Stimulated activated CD8-positive, alpha-beta memory T cell treated with anti-CD3 and anti-CD28 coated beads, Interleukin-15, amount 100 ng/mL, for 1 hour (primary cell): Measurements from ENCODE around the gene CDCA8.
"Not testable (repeated sequence)": the region's sequence is repeated elsewhere in the genome, so short reads cannot be mapped to it uniquely, and the experiment has no call there.

Source experiments
- DNase-seq: peaks from one replicate; pipeline ENCODE4 v3.0.0-alpha.2; 2020; ENCODE audit warnings: low read depth

The CDCA8 gene

DNA sequence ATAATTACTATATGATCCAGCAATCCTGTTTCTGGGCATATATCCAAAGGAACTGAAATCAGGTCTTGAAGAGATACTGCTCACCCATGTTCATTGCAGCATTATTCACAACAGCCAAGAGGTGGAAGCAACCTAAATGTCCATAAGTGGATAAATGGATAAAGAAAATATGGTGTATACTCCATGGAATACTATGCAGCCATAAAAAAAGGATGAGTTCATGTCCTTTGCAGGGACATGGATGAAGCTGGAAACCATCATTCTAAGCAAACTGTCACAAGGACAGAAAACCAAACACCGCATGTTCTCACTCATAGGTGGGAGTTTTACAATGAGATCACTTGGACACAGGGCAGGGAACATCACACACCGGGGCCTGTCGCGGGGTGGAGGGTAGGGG lies 46.3 kb downstream of the CDCA8 start:
- DNase-seq, result not testable (repeated sequence)

DNA sequence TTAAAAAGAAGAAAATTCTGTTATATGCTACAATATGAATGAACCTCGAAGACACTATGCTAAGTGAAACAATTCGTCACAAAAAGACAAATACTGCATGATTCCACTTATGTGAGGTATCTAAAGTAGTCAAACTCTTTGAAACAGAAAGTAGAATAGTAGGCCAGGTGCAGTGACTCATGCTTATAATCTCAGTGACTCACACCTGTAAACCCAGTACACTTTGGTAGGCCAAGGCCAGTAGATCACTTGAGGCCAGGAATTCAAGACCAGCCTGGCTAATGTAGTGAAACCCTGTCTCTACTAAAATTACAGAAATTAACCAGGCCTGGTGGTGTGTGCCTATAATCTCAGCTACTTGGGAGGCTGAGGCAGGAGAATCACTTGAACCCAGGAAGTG lies 46.9 kb downstream of the CDCA8 start:
- DNase-seq, result no peak

DNA sequence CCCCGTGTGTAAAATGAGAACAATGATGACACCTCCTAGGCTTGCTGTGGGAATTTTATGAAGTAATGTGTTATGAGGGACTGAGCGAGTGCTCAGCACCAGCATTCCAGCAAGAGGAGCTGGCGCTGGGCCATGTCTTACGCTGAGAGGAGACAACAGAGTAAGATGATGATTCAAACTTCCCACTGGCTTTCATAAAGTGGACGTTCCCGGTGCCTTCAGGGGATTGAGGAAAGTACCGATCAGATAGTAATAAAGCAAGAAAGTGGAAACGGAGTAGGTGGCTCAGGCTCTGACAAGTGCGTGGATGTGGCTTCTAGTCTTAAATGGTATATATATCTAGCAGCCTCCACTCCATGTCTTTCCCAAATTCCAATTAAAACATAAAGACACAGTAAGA lies 48.8 kb downstream of the CDCA8 start:
- no peak for DNase-seq

DNA sequence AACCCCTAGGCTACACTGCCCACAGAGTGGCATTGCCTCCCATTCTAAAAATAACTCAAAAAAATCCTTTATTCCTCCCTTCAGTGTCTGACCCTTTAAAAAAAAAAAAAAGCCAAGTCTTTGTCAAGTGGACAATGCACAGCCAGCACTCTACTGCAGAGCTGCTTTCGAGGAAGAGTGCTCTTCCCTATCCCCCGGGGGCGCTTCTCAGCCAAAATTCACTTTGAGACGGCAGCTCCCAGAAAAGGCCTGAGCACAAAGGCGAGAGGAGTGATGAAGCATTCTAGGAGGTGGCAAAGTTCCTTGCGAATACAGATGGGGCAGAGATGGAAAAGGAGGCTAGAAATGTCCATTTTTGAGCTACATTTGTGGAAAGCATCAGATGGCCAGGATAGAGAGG lies 49.3 kb downstream of the CDCA8 start:
- no peak for DNase-seq

DNA sequence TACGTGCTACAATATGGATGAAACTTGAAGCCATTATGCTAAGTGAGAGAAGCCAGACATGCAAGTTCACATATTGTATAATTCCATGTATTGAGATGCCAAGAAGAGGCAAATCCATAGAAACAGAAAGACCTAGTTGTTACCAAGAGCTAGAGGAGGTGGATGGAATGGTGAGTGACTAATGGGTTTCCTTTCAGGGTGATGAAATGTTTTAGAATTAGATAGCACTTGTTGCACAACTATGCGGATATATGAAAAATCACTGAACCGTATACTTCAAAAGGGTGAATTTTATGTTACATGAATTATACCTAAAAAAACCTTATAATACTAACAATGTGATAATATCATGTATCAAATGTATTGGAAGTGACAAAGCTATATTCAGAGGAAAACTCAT lies 54.5 kb downstream of the CDCA8 start:
- DNase-seq, result no peak

DNA sequence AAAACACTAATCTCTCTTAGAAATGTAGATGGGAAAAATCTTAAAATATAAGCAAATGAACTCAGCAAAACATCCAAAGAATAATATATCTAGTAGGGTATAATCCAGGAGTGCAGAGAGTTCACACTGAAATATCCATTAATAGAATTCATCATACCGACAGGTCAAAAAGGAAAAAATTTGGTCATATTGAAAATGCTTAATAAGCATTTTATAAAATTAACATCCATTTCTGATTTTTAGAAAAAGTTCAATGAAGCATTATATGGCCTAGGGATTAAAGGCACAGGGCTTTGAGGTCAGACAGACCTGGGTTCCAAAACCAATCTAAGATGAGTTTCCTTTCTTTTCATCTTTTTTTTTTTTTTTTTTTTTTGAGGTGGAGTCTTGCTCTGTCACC lies 56.2 kb downstream of the CDCA8 start:
- DNase-seq, result no peak

DNA sequence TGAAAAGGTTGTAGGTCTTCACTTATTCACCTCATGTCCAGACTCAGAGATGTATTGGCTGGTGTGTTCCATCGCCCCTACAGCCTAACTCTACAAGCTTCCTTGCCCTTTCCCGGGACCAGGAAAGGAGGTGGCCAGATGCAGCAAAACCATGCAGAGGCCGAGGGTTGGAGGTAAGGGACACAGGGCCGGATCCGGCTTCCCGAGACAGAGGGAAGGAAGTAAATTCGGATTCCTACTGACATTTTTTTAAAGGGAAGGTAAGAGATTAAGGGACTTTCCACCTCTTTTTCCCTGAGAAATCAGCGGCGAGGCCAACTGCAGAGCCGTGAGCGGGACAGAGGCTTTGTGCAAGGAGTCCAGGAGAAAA lies 59.9 kb downstream of the CDCA8 start:
- DNase-seq, result no peak

DNA sequence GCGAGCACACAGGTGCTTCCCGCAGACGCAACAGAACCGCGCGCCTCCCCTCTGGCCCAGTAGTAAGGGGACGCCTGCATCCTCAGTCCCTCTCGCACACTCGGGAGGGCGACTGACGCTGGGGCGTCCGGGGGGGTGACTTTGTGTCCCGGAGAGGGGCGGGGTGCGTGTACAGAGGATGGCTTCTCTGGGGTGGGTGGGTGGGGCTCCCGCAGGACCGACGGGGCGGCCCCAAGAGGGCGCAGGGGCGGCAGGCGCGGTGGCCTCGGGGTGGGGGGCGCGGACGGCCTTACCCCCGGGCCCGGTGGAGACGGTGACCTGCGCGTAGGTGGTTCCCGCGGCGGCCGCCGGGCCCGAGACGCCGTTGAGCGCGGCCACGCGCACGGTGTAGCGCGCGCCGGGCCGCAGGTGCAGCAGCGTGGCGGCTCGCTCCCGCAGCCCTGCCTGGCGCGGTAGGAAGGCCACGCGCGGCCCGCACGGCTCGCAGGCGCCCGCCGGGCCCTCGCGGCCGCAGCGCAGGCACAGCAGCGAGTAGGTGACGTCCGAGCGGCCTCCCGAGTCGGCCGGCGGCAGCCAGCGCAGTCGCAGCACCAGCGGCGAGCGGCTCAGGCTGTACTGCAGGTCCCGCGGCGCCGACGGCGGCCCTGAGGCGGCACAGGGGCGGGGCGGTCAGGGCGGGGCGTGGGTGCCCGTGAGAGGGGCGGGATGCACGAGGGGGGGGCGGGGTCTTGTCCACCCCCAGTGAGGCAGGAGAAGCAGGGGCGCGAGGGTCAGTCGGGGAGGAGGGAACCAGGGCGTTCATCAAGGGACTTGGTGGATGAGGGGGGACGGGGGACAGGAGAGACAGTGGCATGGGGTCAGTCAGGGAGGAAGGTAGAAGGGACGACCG lies 60.5 kb downstream of the CDCA8 start:
- DNase-seq, result no peak

DNA sequence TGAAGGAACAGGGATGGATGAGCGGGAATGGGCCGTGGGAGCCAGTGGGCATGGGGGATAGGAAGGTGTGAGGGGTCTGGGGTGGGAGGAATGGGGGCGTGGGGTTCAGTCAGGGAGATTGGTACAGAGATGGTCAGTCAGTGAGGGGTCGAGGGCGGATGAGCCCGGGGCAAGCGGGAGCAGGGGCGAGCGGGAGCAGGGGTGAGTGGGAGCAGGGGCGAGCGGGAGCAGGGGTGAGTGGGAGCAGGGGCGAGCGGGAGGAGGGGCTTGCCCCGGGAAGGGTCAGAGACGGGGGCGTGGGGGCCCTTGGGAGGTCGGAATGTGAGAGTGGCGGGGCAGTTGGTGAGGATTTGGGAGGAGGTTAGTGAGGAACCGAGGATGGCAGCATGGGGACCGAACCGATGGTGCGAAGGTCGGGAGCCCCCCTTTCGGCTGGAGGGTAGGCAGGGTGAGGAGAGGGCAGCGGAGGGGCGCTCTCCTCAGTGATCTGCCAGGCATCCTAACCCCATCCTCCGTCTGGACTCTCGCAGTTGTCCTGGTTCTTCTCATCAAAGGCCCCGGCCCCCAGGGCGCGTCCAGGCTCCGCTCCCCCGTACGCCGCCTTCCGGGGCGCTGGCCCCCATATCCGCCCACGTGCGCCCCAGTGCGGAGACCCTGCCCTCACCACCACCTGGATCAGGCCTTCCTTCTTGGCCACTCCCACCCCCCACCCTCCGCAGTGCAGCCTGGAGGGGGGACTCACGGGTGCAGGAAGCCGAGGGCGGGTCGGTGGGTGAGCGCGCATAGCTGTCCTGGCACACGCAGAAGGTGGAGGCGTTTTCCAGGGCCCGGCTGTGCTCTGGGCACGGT lies 61.4 kb downstream of the CDCA8 start:
- DNase-seq, result no peak

DNA sequence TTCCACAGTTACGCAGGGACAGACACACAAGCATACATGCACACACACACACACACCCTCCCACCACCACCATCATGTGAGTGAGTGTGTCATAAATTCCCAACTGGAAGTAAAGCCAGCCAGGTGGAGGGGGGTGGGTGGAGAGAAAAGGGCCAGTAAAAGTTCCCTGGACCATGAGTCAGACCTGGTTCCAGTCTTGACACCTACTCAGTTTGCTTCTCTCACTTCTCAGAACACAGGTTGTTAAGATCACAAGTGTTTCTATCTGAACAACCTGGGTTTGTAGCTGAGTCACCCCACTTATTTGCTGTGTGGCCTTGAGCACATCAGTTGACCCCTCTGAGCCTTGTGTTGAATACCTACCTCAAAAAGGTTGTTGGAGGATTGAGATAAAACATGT lies 63.0 kb downstream of the CDCA8 start:
- no peak for DNase-seq

DNA sequence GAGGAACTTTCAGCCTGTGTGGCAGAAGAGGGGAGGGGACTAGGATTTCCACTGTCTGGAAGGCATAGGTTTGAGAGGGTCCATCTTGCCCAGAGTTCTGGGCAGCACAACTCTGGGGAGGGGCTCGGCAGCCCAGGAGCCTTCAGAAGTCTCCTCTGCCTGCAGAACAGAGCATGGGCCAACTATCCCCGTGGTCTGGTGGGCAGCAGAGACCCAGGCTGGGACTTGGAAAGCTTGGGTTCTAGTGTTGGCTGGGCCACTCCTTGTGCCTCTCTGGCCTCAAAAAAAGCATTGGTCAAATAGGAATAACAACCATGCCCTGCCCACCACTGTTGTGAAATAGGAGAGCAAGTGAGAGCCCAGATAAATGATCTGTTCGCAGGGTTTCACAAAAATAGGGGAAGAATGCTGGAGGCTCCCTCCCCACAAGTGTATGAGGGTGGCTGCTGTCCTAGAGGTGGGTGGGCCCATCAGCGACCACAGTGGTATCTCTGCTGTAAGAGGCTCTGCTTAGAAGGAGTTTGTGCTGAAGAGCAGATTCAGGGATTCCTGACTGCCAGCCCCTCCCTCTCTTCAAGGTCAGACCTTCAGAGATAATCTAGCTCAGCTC lies 63.7 kb downstream of the CDCA8 start:
- DNase-seq, result no peak
